GM18499 (cell line): ENCODE data around the gene RPTOR.

Experiments
- ATAC-seq: cut with Tn5 transposase; IDR thresholded peaks from one replicate; pipeline ENCODE4 v1.9.1; 2021; ENCODE audit warnings: moderate number of reproducible peaks; ENCODE audit not compliant: insufficient read depth, unreplicated experiment

RPTOR gene

DNA sequence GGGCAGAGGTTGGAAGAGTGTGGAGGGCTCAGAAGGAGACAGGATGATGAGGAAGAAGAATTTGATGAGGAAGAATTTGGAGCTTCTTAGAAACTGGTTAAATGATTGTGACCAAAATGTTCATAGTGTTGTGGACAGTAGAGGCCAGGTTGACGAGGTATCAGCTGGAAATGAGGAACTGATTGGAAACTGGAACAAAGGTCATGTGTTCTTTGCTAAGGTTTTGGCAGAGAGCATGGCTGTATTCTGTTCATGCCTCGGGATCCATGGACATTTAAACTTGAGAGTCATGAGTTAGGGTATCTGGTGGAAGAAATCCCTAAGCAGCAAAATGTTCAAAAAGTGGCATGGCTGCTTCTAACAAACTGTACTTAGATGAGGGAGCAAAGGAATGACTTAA is 466.3 kb downstream of the RPTOR start:
- no peak for ATAC-seq

DNA sequence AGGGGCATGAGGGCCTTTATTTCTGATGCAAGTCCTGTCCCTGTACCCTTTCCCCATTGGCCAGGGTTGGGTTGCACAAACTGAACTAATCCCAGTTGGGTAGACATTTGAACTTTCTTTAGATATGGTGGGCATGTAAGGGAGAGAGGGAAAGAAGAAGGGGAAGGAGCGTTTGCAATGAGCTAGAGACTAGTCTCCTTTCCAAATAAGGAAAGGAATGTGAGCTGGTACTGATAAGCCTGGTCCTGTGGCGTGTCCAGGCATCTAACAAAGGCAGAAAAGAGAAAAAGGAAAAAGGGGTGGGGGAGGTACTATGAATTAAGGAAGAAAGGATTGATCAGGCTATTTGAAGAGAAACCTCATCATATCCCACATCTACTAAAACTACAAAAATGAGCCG is 467.3 kb downstream of the RPTOR start:
- ATAC-seq = no peak

DNA sequence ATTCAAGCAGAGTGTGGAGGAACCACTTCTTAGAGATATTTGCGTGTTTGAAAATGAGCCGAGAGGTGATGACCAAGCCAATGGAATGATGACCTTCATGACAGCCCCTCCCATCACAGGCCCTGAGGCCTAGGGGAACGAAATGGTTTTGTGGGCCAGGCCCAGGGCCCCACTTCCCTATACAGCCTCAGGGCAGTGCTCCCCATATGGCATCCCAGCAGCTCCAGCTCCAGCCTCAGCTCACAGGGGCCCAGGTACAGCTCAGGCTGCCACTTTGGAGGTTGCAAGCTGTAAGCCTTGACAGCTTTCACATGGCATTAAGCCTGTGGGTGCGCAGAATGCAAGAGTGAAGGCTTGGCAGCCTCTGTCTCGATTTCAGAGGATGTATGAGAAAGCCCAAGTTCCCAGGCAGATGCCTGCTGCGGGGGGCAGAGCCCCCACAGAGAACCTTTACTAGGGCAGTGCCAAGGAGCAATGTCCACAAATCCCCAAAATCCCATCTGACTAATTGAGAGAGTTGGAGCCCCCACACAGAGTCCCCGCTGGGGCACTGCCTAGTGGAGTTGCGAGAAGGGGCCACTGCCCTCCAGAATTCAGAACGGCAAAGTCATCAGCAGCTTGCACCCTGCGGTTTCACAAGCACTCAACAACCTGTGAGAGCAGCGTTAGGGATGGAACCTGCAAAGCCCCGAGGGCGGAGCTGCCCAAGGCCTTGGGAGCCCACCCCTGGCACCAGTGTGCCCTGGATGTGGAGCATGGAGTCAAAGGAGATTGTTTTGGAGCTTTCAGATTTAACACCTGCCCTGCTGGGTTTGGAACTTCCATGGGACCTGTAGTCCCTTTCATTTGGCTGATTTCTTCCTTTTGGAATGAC is 468.2 kb downstream of the RPTOR start:
- no peak for ATAC-seq

DNA sequence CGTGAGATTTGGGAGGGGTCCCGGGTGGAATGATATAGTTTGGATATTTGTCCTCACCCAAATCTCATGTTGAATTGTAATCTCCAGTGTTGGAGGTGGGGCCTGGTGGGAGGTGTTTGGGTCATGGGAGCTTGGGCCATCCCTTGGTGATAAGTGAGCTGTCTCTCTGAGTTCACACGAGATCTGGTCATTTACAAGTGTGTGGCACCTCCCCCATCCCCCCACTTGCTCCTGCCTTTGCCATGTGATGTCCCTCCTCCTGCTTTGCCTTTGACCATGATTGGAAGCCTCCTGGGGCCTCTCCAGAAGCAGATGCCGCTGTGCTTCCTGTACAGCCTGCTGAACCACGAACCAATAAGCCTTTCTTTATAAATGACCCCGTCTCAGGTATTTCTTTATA is 469.0 kb downstream of the RPTOR start:
- no peak for ATAC-seq

DNA sequence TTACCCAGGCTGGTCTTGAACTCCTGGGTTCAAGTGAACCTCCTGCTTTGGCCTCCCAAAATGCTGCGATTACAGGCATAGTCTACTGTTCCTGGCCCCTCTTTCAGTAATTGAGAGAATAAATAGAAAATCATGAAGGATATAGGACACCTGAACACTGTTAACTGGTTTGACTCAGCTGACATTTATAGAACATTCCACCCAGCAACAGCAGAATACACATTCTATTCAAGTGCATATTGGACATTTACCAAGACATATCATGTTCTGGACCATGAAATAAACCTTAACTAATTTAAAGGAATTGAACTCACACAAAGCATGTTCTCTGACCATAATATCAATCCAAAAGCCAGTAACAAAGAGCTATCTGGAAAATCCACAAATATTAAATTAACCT is 470.5 kb downstream of the RPTOR start:
- no peak for ATAC-seq
